Stimulated activated CD8-positive, alpha-beta memory T cell treated with anti-CD3 and anti-CD28 coated beads, Interleukin-15, amount 100 ng/mL, for 1 hour (primary cell): Measurements from ENCODE around the gene ASMT.
"Not testable (repeated sequence)": the region's sequence is repeated elsewhere in the genome, so short reads cannot be mapped to it uniquely, and the experiment has no call there.

Source experiments
- DNase-seq: peaks from one replicate; pipeline ENCODE4 v3.0.0-alpha.2; 2020; ENCODE audit warnings: low read depth

The ASMT gene

GRCh38 chrX:1649621-1650020 lies 34.8 kb downstream of the ASMT start:
- no peak for DNase-seq

- DNase-seq, result not testable (repeated sequence)
Measured at GRCh38 chrX:1652011-1652811, 37.4 kb downstream of the ASMT start.

- no peak for DNase-seq
Measured at GRCh38 chrX:1656379-1656778, 41.5 kb downstream of the ASMT start.

GRCh38 chrX:1657367-1658070 lies 42.7 kb downstream of the ASMT start:
- peak; percentile 20 for DNase-seq

- no peak for DNase-seq
Measured at GRCh38 chrX:1658071-1658491, 43.2 kb downstream of the ASMT start.

- no peak for DNase-seq
Measured at GRCh38 chrX:1659664-1660461, 45.0 kb downstream of the ASMT start.

- DNase-seq, result peak; percentile 81
Measured at GRCh38 chrX:1661048-1661921, 46.4 kb downstream of the ASMT start.

GRCh38 chrX:1661922-1662221 lies 47.0 kb downstream of the ASMT start:
- DNase-seq, result no peak

- DNase-seq, result no peak
Measured at GRCh38 chrX:1667566-1667965, 52.7 kb downstream of the ASMT start.

- no peak for DNase-seq
Measured at GRCh38 chrX:1673337-1673736, 58.5 kb downstream of the ASMT start.

GRCh38 chrX:1676866-1677265 lies 62.0 kb downstream of the ASMT start:
- DNase-seq, result no peak

GRCh38 chrX:1679238-1679637 lies 64.4 kb downstream of the ASMT start:
- no peak for DNase-seq

GRCh38 chrX:1681439-1681838 lies 66.6 kb downstream of the ASMT start:
- no peak for DNase-seq

- not testable (repeated sequence) for DNase-seq
Measured at GRCh38 chrX:1681856-1682255, 67.0 kb downstream of the ASMT start.

GRCh38 chrX:1682501-1682900 lies 67.6 kb downstream of the ASMT start:
- DNase-seq, result not testable (repeated sequence)

GRCh38 chrX:1684883-1685282 lies 70.0 kb downstream of the ASMT start:
- DNase-seq, result not testable (repeated sequence)

GRCh38 chrX:1685444-1685880 lies 70.6 kb downstream of the ASMT start:
- DNase-seq, result not testable (repeated sequence)

GRCh38 chrX:1686642-1687041 lies 71.8 kb downstream of the ASMT start:
- no peak for DNase-seq
